Liver (tissue), 3 donors: ENCODE measurements around the gene SYNC.

Experiments
- EGR1 ChIP-seq, 2 donors: IDR thresholded peaks; 2 replicates each; pipeline ENCODE4 v1.6.1; 2016 to 2018; ENCODE audit warnings: antibody characterized with exemption in 2 of 2, low read depth in 2 of 2
- GABPA ChIP-seq, 2 donors: IDR thresholded peaks in 1 of 2; conservative IDR thresholded peaks in 1 of 2; 2 replicates each; pipeline ENCODE4 v1.6.1; 2016; ENCODE audit warnings: antibody characterized with exemption in 2 of 2, mild to moderate bottlenecking in 1 of 2, moderate library complexity in 1 of 2
- HNF4A ChIP-seq, 2 donors: conservative IDR thresholded peaks; 2 replicates each; pipeline ENCODE4 v1.6.1; 2016; ENCODE audit warnings: antibody characterized with exemption in 2 of 2, mild to moderate bottlenecking in 2 of 2
- JUND ChIP-seq, 2 donors: IDR thresholded peaks; 2 replicates each; pipeline ENCODE4 v1.6.1; 2016; ENCODE audit warnings: antibody characterized with exemption in 2 of 2
- RAD21 ChIP-seq, 2 donors: IDR thresholded peaks; 2 replicates each; pipeline ENCODE4 v1.6.1; 2016; ENCODE audit warnings: antibody characterized with exemption in 2 of 2, mild to moderate bottlenecking in 2 of 2
- RXRA ChIP-seq, 2 donors: IDR thresholded peaks; 2 replicates each; pipeline ENCODE4 v1.6.1; 2017 to 2018; ENCODE audit warnings: antibody characterized with exemption in 2 of 2, mild to moderate bottlenecking in 1 of 2
- SP1 ChIP-seq: IDR thresholded peaks from 2 replicates; pipeline ENCODE4 v1.6.1; 2018; ENCODE audit warnings: antibody characterized with exemption, mild to moderate bottlenecking
- TAF1 ChIP-seq: conservative IDR thresholded peaks from 2 replicates; pipeline ENCODE4 v1.6.1; 2016; ENCODE audit warnings: antibody characterized with exemption, mild to moderate bottlenecking
- YY1 ChIP-seq: IDR thresholded peaks from 2 replicates; pipeline ENCODE4 v1.6.1; 2016; ENCODE audit warnings: antibody characterized with exemption, mild to moderate bottlenecking
- TF ChIP-seq, protein P1 (sequence below): fragments of 150-350 bp; IDR thresholded peaks from 2 replicates; pipeline ENCODE4 v1.5.1; 2017; ENCODE audit warnings: improper control_type of control experiment, low read depth, low read length; ENCODE audit not compliant: missing input control
- TF ChIP-seq, protein P2 (sequence below): IDR thresholded peaks from 2 replicates; pipeline ENCODE4 v1.6.1; 2016; ENCODE audit warnings: antibody characterized with exemption, mild to moderate bottlenecking
- TF ChIP-seq, protein P3 (sequence below): IDR thresholded peaks from 2 replicates; pipeline ENCODE4 v1.6.1; 2016; ENCODE audit warnings: antibody characterized with exemption
- TF ChIP-seq, protein P4 (sequence below): IDR thresholded peaks from 2 replicates; pipeline ENCODE4 v1.6.1; 2016; ENCODE audit warnings: antibody characterized with exemption
- TF ChIP-seq, protein P5 (sequence below): IDR thresholded peaks from 2 replicates; pipeline ENCODE4 v1.6.1; 2016; ENCODE audit warnings: antibody characterized with exemption
- donor health status: healthy.
- donor health status: healthy.

DNA sequence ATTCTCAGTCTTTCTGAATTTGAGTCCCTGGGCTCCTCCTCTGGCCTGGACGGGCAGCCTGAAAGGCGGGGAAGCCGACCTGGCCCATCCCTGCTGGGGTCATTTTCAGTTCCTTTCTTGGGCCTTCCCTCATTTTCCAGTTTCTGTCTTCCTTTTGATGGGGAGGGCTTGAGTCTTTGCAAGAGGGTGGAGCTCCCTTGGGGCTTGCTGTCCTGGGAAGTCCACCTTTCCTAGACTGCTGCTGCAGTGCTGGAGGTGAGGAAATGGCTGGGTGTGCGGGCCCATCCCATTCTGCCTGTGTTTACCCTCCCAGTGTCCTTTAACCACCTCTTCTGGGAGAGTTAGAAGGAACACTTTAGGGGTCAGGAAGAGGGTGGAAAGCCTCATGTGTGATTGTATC is 40.4 kb upstream of the SYNC start:
- TF ChIP-seq JUND (IDR thresholded peaks at IDR 0.05) (no peak), RAD21 (IDR thresholded peaks at IDR 0.05) (no peak), RXRA (IDR thresholded peaks at IDR 0.05) (no peak), SP1 (no peak), GABPA (IDR thresholded peaks at IDR 0.05 in 1 of 2, conservative IDR thresholded peaks at IDR 0.05 in 1 of 2) (no peak), YY1 (no peak), HNF4A (conservative IDR thresholded peaks at IDR 0.05) (no peak), TAF1 (no peak), EGR1 (IDR thresholded peaks at IDR 0.05; ENCODE audit: low read depth in 2 of 2) (no peak)
- TF ChIP-seq, protein P1, sequence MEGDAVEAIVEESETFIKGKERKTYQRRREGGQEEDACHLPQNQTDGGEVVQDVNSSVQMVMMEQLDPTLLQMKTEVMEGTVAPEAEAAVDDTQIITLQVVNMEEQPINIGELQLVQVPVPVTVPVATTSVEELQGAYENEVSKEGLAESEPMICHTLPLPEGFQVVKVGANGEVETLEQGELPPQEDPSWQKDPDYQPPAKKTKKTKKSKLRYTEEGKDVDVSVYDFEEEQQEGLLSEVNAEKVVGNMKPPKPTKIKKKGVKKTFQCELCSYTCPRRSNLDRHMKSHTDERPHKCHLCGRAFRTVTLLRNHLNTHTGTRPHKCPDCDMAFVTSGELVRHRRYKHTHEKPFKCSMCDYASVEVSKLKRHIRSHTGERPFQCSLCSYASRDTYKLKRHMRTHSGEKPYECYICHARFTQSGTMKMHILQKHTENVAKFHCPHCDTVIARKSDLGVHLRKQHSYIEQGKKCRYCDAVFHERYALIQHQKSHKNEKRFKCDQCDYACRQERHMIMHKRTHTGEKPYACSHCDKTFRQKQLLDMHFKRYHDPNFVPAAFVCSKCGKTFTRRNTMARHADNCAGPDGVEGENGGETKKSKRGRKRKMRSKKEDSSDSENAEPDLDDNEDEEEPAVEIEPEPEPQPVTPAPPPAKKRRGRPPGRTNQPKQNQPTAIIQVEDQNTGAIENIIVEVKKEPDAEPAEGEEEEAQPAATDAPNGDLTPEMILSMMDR = no peak
- TF ChIP-seq, protein P2, sequence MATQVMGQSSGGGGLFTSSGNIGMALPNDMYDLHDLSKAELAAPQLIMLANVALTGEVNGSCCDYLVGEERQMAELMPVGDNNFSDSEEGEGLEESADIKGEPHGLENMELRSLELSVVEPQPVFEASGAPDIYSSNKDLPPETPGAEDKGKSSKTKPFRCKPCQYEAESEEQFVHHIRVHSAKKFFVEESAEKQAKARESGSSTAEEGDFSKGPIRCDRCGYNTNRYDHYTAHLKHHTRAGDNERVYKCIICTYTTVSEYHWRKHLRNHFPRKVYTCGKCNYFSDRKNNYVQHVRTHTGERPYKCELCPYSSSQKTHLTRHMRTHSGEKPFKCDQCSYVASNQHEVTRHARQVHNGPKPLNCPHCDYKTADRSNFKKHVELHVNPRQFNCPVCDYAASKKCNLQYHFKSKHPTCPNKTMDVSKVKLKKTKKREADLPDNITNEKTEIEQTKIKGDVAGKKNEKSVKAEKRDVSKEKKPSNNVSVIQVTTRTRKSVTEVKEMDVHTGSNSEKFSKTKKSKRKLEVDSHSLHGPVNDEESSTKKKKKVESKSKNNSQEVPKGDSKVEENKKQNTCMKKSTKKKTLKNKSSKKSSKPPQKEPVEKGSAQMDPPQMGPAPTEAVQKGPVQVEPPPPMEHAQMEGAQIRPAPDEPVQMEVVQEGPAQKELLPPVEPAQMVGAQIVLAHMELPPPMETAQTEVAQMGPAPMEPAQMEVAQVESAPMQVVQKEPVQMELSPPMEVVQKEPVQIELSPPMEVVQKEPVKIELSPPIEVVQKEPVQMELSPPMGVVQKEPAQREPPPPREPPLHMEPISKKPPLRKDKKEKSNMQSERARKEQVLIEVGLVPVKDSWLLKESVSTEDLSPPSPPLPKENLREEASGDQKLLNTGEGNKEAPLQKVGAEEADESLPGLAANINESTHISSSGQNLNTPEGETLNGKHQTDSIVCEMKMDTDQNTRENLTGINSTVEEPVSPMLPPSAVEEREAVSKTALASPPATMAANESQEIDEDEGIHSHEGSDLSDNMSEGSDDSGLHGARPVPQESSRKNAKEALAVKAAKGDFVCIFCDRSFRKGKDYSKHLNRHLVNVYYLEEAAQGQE = no peak
- TF ChIP-seq, protein P3, sequence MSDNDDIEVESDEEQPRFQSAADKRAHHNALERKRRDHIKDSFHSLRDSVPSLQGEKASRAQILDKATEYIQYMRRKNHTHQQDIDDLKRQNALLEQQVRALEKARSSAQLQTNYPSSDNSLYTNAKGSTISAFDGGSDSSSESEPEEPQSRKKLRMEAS = no peak
- TF ChIP-seq, protein P4, sequence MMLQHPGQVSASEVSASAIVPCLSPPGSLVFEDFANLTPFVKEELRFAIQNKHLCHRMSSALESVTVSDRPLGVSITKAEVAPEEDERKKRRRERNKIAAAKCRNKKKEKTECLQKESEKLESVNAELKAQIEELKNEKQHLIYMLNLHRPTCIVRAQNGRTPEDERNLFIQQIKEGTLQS = no peak
- TF ChIP-seq, protein P5, sequence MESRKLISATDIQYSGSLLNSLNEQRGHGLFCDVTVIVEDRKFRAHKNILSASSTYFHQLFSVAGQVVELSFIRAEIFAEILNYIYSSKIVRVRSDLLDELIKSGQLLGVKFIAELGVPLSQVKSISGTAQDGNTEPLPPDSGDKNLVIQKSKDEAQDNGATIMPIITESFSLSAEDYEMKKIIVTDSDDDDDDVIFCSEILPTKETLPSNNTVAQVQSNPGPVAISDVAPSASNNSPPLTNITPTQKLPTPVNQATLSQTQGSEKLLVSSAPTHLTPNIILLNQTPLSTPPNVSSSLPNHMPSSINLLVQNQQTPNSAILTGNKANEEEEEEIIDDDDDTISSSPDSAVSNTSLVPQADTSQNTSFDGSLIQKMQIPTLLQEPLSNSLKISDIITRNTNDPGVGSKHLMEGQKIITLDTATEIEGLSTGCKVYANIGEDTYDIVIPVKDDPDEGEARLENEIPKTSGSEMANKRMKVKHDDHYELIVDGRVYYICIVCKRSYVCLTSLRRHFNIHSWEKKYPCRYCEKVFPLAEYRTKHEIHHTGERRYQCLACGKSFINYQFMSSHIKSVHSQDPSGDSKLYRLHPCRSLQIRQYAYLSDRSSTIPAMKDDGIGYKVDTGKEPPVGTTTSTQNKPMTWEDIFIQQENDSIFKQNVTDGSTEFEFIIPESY = no peak
